HuH-7 (cell line): ENCODE results near the gene DOCK9.

Experiments used
- DNase-seq: peaks from one replicate; pipeline ENCODE4 v3.0.0; 2011; ENCODE audit warnings: low spot score

DOCK9 gene

GRCh38 chr13:98977568-98978265, at the start of gene DOCK9:
Gene DOCK9 (minus strand): TSS chr13:98978064. CDS start chr13:98977909, 155 bp downstream.
- DNase-seq: no peak

GRCh38 chr13:99027260-99027659, 49.4 kb upstream of the DOCK9 start:
- no peak for DNase-seq

- no peak for DNase-seq
These were observed 45.1 kb upstream of the DOCK9 start for GRCh38 chr13:99022941-99023340.

- no peak for DNase-seq
These were observed 40.7 kb upstream of the DOCK9 start for GRCh38 chr13:99018418-99019180.

- no peak for DNase-seq
These were observed 38.0 kb upstream of the DOCK9 start for GRCh38 chr13:99015606-99016490.

GRCh38 chr13:99014522-99014921, 36.7 kb upstream of the DOCK9 start:
- DNase-seq: no peak

- DNase-seq: no peak
These were observed 36.1 kb upstream of the DOCK9 start for GRCh38 chr13:99013951-99014350.

GRCh38 chr13:99012539-99012938, 34.7 kb upstream of the DOCK9 start:
- no peak for DNase-seq

GRCh38 chr13:99009987-99010551, 32.2 kb upstream of the DOCK9 start:
- no peak for DNase-seq

GRCh38 chr13:99008577-99008976, 30.7 kb upstream of the DOCK9 start:
- no peak for DNase-seq

GRCh38 chr13:99007414-99007986, 29.6 kb upstream of the DOCK9 start:
- DNase-seq: no peak

- no peak for DNase-seq
These were observed 27.7 kb upstream of the DOCK9 start for GRCh38 chr13:99005609-99006008.

- DNase-seq: no peak
These were observed 27.1 kb upstream of the DOCK9 start for GRCh38 chr13:99004978-99005377.

- DNase-seq: no peak
These were observed 26.1 kb upstream of the DOCK9 start for GRCh38 chr13:99003851-99004471.

- DNase-seq: no peak
These were observed 25.3 kb upstream of the DOCK9 start for GRCh38 chr13:99003186-99003585.

- DNase-seq: no peak
These were observed 24.4 kb upstream of the DOCK9 start for GRCh38 chr13:99002172-99002710.

- DNase-seq: no peak
These were observed 22.3 kb upstream of the DOCK9 start for GRCh38 chr13:99000137-99000536.

- no peak for DNase-seq
These were observed 21.7 kb upstream of the DOCK9 start for GRCh38 chr13:98999639-98999952.

- no peak for DNase-seq
These were observed 21.2 kb upstream of the DOCK9 start for GRCh38 chr13:98998831-98999638.
